ENCODE data around the gene ARHGEF11.

ARHGEF11 gene

GRCh38 chr1:156999596-157000320 lies 45.8 kb downstream of the ARHGEF11 start:
- no peak for DNase-seq

- no peak for DNase-seq
These were observed 46.6 kb downstream of the ARHGEF11 start for GRCh38 chr1:156998840-156999500.

- no peak for DNase-seq
These were observed 47.2 kb downstream of the ARHGEF11 start for GRCh38 chr1:156998301-156998700.

GRCh38 chr1:156995412-156995811 lies 50.1 kb downstream of the ARHGEF11 start:
- no peak for DNase-seq

- no peak for DNase-seq
These were observed 51.3 kb downstream of the ARHGEF11 start for GRCh38 chr1:156994277-156994676.

GRCh38 chr1:156993426-156994147 lies 52.0 kb downstream of the ARHGEF11 start:
- DNase-seq = no peak

GRCh38 chr1:156992215-156992614 lies 53.3 kb downstream of the ARHGEF11 start:
- no peak for DNase-seq

GRCh38 chr1:156987715-156988114 lies 57.8 kb downstream of the ARHGEF11 start:
- no peak for DNase-seq

- DNase-seq = no peak
These were observed 65.0 kb downstream of the ARHGEF11 start for GRCh38 chr1:156980551-156980950.

GRCh38 chr1:156975084-156975483 lies 70.5 kb downstream of the ARHGEF11 start:
- no peak for DNase-seq

- DNase-seq = no peak
These were observed 72.1 kb downstream of the ARHGEF11 start for GRCh38 chr1:156973417-156973816.

GRCh38 chr1:156970017-156970416 lies 75.5 kb downstream of the ARHGEF11 start:
- no peak for DNase-seq

GRCh38 chr1:156969496-156969895 lies 76.0 kb downstream of the ARHGEF11 start:
- no peak for DNase-seq

GRCh38 chr1:156964441-156964840 lies 81.1 kb downstream of the ARHGEF11 start:
- no peak for DNase-seq

GRCh38 chr1:156963621-156964020 lies 81.9 kb downstream of the ARHGEF11 start:
- DNase-seq = peak in 3 of 5 experiments; percentile 10 to 81 (median 14)

- DNase-seq = peak in 2 of 5 experiments; percentile 25 to 55
These were observed 83.8 kb downstream of the ARHGEF11 start for GRCh38 chr1:156961709-156962108.

- no peak for DNase-seq
These were observed 85.6 kb downstream of the ARHGEF11 start for GRCh38 chr1:156959925-156960324.

GRCh38 chr1:156959414-156959813 lies 86.1 kb downstream of the ARHGEF11 start:
- DNase-seq = no peak

- DNase-seq = no peak
These were observed 87.3 kb downstream of the ARHGEF11 start for GRCh38 chr1:156958247-156958714.

GRCh38 chr1:156957634-156958033 lies 87.9 kb downstream of the ARHGEF11 start:
- no peak for DNase-seq

GRCh38 chr1:156956333-156956732 lies 89.2 kb downstream of the ARHGEF11 start:
- DNase-seq = no peak

GRCh38 chr1:156953571-156953970 lies 92.0 kb downstream of the ARHGEF11 start:
- no peak for DNase-seq

- DNase-seq = no peak
These were observed 94.2 kb downstream of the ARHGEF11 start for GRCh38 chr1:156951371-156951770.

GRCh38 chr1:156949127-156949526 lies 96.4 kb downstream of the ARHGEF11 start:
- DNase-seq = no peak
